ENCODE measurements around the gene CCDC85A.

Gene CCDC85A

GRCh38 chr2:56314371-56314770, 130.6 kb downstream of the CCDC85A start:
- no peaks in the 10 kb centered on the region for H3K36me3 ChIP-seq (ENCODE audit: insufficient read depth, low read length)
- TF ChIP-seq, protein P1, sequence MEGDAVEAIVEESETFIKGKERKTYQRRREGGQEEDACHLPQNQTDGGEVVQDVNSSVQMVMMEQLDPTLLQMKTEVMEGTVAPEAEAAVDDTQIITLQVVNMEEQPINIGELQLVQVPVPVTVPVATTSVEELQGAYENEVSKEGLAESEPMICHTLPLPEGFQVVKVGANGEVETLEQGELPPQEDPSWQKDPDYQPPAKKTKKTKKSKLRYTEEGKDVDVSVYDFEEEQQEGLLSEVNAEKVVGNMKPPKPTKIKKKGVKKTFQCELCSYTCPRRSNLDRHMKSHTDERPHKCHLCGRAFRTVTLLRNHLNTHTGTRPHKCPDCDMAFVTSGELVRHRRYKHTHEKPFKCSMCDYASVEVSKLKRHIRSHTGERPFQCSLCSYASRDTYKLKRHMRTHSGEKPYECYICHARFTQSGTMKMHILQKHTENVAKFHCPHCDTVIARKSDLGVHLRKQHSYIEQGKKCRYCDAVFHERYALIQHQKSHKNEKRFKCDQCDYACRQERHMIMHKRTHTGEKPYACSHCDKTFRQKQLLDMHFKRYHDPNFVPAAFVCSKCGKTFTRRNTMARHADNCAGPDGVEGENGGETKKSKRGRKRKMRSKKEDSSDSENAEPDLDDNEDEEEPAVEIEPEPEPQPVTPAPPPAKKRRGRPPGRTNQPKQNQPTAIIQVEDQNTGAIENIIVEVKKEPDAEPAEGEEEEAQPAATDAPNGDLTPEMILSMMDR (conservative IDR thresholded peaks at IDR 0.05; ENCODE audit: low read length): no peak
- TF ChIP-seq EZH2phosphoT487 (IDR thresholded peaks at IDR 0.05; ENCODE audit: borderline replicate concordance): no peak

DNA sequence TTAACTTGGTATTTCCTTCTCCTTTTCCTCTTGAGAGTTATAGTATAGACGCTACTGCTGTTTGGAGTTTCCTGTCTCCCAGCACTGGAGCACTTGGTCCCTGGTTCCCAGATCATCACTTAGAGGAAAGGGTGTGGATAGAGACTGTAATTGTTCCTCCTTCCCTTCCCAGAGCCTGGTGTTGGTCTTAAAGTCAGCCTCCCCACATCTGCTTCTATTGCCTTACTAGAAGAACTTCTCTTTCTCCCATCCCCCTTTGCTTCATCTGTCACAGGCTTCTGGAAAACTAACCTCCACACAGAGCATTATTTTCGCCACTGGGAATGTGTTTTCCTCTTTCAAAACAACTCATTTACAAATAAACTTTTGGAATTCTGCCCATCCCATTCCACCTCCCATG, 131.0 kb downstream of the CCDC85A start:
- Histone ChIP-seq H4K20me1 (ENCODE audit: insufficient read depth, low read length, poor library complexity, severe bottlenecking) (no peaks in the 10 kb centered on the region), H2AFZ (ENCODE audit: low read length) (no peak overlapping the region)

More at GRCh38 chr2:56314371-56314770, 130.6 kb downstream of the CCDC85A start:
- no peak overlapping the region for H3K4me3 ChIP-seq (ENCODE audit: low read length, poor library complexity, severe bottlenecking)
- no peaks in the 10 kb centered on the region for H3K4me1 ChIP-seq (ENCODE audit: insufficient read depth, low read length, poor library complexity, severe bottlenecking)
- no peak overlapping the region for H3K9ac ChIP-seq (ENCODE audit: low read depth, low read length, poor library complexity, severe bottlenecking)
- no peaks in the 10 kb centered on the region for H3K79me2 ChIP-seq (ENCODE audit: insufficient read depth, low read length)
- no peaks in the 10 kb centered on the region for H3F3A ChIP-seq (ENCODE audit: low read depth)
- H3K9me2 ChIP-seq (replicated peaks; ENCODE audit: low read depth, low read length): no peaks in the 10 kb centered on the region
- no peaks in the 10 kb centered on the region for H3K27me3 ChIP-seq (ENCODE audit: insufficient read depth, low read length, poor library complexity, severe bottlenecking)
- H4K20me1 ChIP-seq (ENCODE audit: insufficient read depth, low read length, poor library complexity, severe bottlenecking): no peaks in the 10 kb centered on the region
- 0 out of 2 replicates have a peak, but pooled peaks cover 3% of the 10 kb centered on the region for H3K9me3 ChIP-seq (ENCODE audit: insufficient read depth, low read depth, low read length)
- H2AFZ ChIP-seq (ENCODE audit: low read length): no peak overlapping the region
- H3K4me2 ChIP-seq (ENCODE audit: low read depth, low read length, poor library complexity, severe bottlenecking): no peak overlapping the region

DNA sequence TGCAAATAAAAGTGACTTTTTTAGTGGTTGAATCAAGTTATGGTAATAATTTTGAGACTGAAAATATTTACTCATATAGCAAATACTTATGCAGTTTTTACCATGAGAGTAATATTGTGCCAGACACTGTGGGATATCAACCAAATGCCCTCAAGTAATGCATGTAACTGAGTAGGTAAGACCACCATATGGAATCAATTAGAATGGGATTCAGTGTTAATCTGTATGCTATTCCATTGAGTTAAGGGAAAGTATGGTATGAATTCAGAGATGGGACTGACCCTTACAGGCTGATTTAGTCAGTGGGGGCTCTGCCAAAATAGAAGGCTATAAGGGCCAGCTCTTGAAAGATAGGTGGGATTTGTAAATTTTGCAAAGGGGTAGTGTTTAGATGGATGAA, 131.6 kb downstream of the CCDC85A start:
- Histone ChIP-seq H4K20me1 (ENCODE audit: insufficient read depth, low read length, poor library complexity, severe bottlenecking) (no peaks in the 10 kb centered on the region), H3K9ac (ENCODE audit: low read depth, low read length, poor library complexity, severe bottlenecking) (no peak overlapping the region), H3K4me1 (ENCODE audit: insufficient read depth, low read length, poor library complexity, severe bottlenecking) (no peaks in the 10 kb centered on the region), H3K36me3 (ENCODE audit: insufficient read depth, low read length) (no peaks in the 10 kb centered on the region), H3K9me3 (ENCODE audit: insufficient read depth, low read depth, low read length) (peaks cover 3% of the 10 kb centered on the region; the same call in 1 of the 2 replicates), H3K79me2 (ENCODE audit: insufficient read depth, low read length) (no peaks in the 10 kb centered on the region), H3F3A (ENCODE audit: low read depth) (no peaks in the 10 kb centered on the region), H3K9me2 (replicated peaks; ENCODE audit: low read depth, low read length) (no peaks in the 10 kb centered on the region), H3K27me3 (ENCODE audit: insufficient read depth, low read length, poor library complexity, severe bottlenecking) (no peaks in the 10 kb centered on the region), H3K4me3 (ENCODE audit: low read length, poor library complexity, severe bottlenecking) (no peak overlapping the region), H2AFZ (ENCODE audit: low read length) (no peak overlapping the region), H3K4me2 (ENCODE audit: low read depth, low read length, poor library complexity, severe bottlenecking) (no peak overlapping the region)
- no peak for TF ChIP-seq EZH2phosphoT487 (IDR thresholded peaks at IDR 0.05; ENCODE audit: borderline replicate concordance)
- TF ChIP-seq, protein P1 (conservative IDR thresholded peaks at IDR 0.05; ENCODE audit: low read length): no peak

More for the DNA sequence above, 131.0 kb downstream of the CCDC85A start:
- no peaks in the 10 kb centered on the region for H3F3A ChIP-seq (ENCODE audit: low read depth)
- peaks cover 3% of the 10 kb centered on the region; the same call in 1 of the 2 replicates for H3K9me3 ChIP-seq (ENCODE audit: insufficient read depth, low read depth, low read length)
- TF ChIP-seq EZH2phosphoT487 (IDR thresholded peaks at IDR 0.05; ENCODE audit: borderline replicate concordance): no peak
- TF ChIP-seq, protein P1 (conservative IDR thresholded peaks at IDR 0.05; ENCODE audit: low read length): no peak
- no peaks in the 10 kb centered on the region for H3K36me3 ChIP-seq (ENCODE audit: insufficient read depth, low read length)
- no peak overlapping the region for H3K4me3 ChIP-seq (ENCODE audit: low read length, poor library complexity, severe bottlenecking)
- no peak overlapping the region for H3K9ac ChIP-seq (ENCODE audit: low read depth, low read length, poor library complexity, severe bottlenecking)
- no peaks in the 10 kb centered on the region for H3K4me1 ChIP-seq (ENCODE audit: insufficient read depth, low read length, poor library complexity, severe bottlenecking)
- H3K79me2 ChIP-seq (ENCODE audit: insufficient read depth, low read length): no peaks in the 10 kb centered on the region
- H3K4me2 ChIP-seq (ENCODE audit: low read depth, low read length, poor library complexity, severe bottlenecking): no peak overlapping the region
- H3K27me3 ChIP-seq (ENCODE audit: insufficient read depth, low read length, poor library complexity, severe bottlenecking): no peaks in the 10 kb centered on the region
- H3K9me2 ChIP-seq (replicated peaks; ENCODE audit: low read depth, low read length): no peaks in the 10 kb centered on the region
